Suprapubic skin (tissue), 4 donors: ENCODE data around the gene SPAG16. TPM values are rescaled to one million over a fixed set of nuclear protein-coding genes. Genes with fewer than 3 reads are reported as not detected.

Experiments used
- DNase-seq, 2 donors: peaks; one replicate each; pipeline ENCODE4 v3.0.0-alpha.2; 2019; ENCODE audit warnings: low spot score in 2 of 2
- H3K27ac ChIP-seq: fragments of 200-600 bp; sonication (generic); one replicate; pipeline ENCODE4 v1.5.1; 2019
- H3K27me3 ChIP-seq: fragments of 200-600 bp; sonication (generic); one replicate; pipeline ENCODE4 v1.5.1; 2019
- H3K36me3 ChIP-seq: fragments of 200-600 bp; sonication (generic); one replicate; pipeline ENCODE4 v1.5.1; 2019
- H3K4me1 ChIP-seq: fragments of 200-600 bp; sonication (generic); one replicate; pipeline ENCODE4 v1.5.1; 2019
- H3K4me3 ChIP-seq: fragments of 200-600 bp; sonication (generic); one replicate; pipeline ENCODE4 v1.5.1; 2019; ENCODE audit warnings: mild to moderate bottlenecking
- H3K9me3 ChIP-seq: fragments of 200-600 bp; sonication (generic); one replicate; pipeline ENCODE4 v1.5.1; 2019
- CTCF ChIP-seq, 2 donors: fragments of 200-600 bp in 1 of 2; fragments of 450-650 bp in 1 of 2; sonication (generic) in 1 of 2; IDR thresholded peaks; one replicate each; pipeline ENCODE4 v1.5.1; 2016 to 2019; ENCODE audit warnings: antibody characterized with exemption in 2 of 2, mild to moderate bottlenecking in 1 of 2, moderate library complexity in 1 of 2
- EP300 ChIP-seq: sonication (generic); formaldehyde crosslinking; IDR thresholded peaks from one replicate; pipeline ENCODE4 v1.6.1; 2017; ENCODE audit warnings: antibody characterized with exemption
- POLR2A ChIP-seq, 2 donors: fragments of 450-650 bp; IDR thresholded peaks; one replicate each; pipeline ENCODE4 v1.6.1; 2017; ENCODE audit warnings: antibody characterized with exemption in 2 of 2, mild to moderate bottlenecking in 2 of 2, moderate library complexity in 2 of 2
- POLR2AphosphoS5 ChIP-seq, 3 donors: sonication (generic); formaldehyde crosslinking; IDR thresholded peaks; one replicate each; pipeline ENCODE4 v1.6.1; 2017; ENCODE audit warnings: antibody characterized with exemption in 3 of 3
- WGBS: methylation state at CpG from one replicate; pipeline ENCODE4 v1.1.5; 2018; 5-methylcytosine and 5-hydroxymethylcytosine counted together
- total RNA-seq, 4 donors: library from RNA; depleted of rRNA; stranded (reverse); fragments of >200 nt; gene quantifications; one replicate each; pipeline ENCODE4 v1.1.0, GENCODE V29; 2016

The SPAG16 gene
- total RNA-seq, 4 donors from 2014 or later: 17.5 to 31.4 (median 22.0) TPM

- no peaks in the 10 kb centered on the region for H3K27me3 ChIP-seq
- DNase-seq: no peak
- peaks cover 29% of the 10 kb centered on the region for H3K36me3 ChIP-seq
- no peak for TF ChIP-seq POLR2AphosphoS5 (IDR thresholded peaks at IDR 0.05)
- TF ChIP-seq CTCF (IDR thresholded peaks at IDR 0.05): no peak
- no peak for TF ChIP-seq POLR2A (IDR thresholded peaks at IDR 0.05)
- no peak for TF ChIP-seq EP300
- H3K4me3 ChIP-seq: no peak overlapping the region
- no peaks in the 10 kb centered on the region for H3K9me3 ChIP-seq
- H3K27ac ChIP-seq: no peak overlapping the region
- no peaks in the 10 kb centered on the region for H3K4me1 ChIP-seq
- WGBS: 86% methylated on average over 3 of the region's 3 CpGs
These were observed 31.9 kb downstream of the SPAG16 start for GRCh38 chr2:213316001-213316735.

- no peak for DNase-seq
- no peaks in the 10 kb centered on the region for H3K9me3 ChIP-seq
- H3K27ac ChIP-seq: no peak overlapping the region
- H3K27me3 ChIP-seq: no peaks in the 10 kb centered on the region
- H3K4me1 ChIP-seq: no peaks in the 10 kb centered on the region
- WGBS: 66% methylated on average over 3 of the region's 3 CpGs
- no peak overlapping the region for H3K4me3 ChIP-seq
- TF ChIP-seq EP300 (no peak), CTCF (IDR thresholded peaks at IDR 0.05) (no peak), POLR2AphosphoS5 (IDR thresholded peaks at IDR 0.05) (no peak)
- H3K36me3 ChIP-seq: peaks cover 32% of the 10 kb centered on the region
These were observed 33.7 kb downstream of the SPAG16 start for GRCh38 chr2:213317929-213318328.

- H3K4me3 ChIP-seq: no peak overlapping the region
- H3K27me3 ChIP-seq: no peaks in the 10 kb centered on the region
- no peak overlapping the region for H3K27ac ChIP-seq
- DNase-seq: no peak
- 95% methylated on average over 2 of the region's 2 CpGs for WGBS
- no peaks in the 10 kb centered on the region for H3K4me1 ChIP-seq
- TF ChIP-seq EP300 (no peak), CTCF (IDR thresholded peaks at IDR 0.05) (no peak), POLR2A (IDR thresholded peaks at IDR 0.05) (no peak), POLR2AphosphoS5 (IDR thresholded peaks at IDR 0.05) (no peak)
- no peaks in the 10 kb centered on the region for H3K9me3 ChIP-seq
- H3K36me3 ChIP-seq: peaks cover 40% of the 10 kb centered on the region
These were observed 36.3 kb downstream of the SPAG16 start for GRCh38 chr2:213320604-213321003.

GRCh38 chr2:213336253-213336770, 52.0 kb downstream of the SPAG16 start:
- 93% methylated on average over 4 of the region's 4 CpGs for WGBS
- DNase-seq: no peak
- Histone ChIP-seq H3K9me3 (peaks cover 38% of the 10 kb centered on the region), H3K36me3 (no peaks in the 10 kb centered on the region), H3K4me1 (no peaks in the 10 kb centered on the region), H3K27ac (no peak overlapping the region), H3K4me3 (no peak overlapping the region), H3K27me3 (no peaks in the 10 kb centered on the region)
- no peak for TF ChIP-seq POLR2A (IDR thresholded peaks at IDR 0.05)
- no peak for TF ChIP-seq EP300
- no peak for TF ChIP-seq POLR2AphosphoS5 (IDR thresholded peaks at IDR 0.05)
- TF ChIP-seq CTCF (IDR thresholded peaks at IDR 0.05): no peak

GRCh38 chr2:213353419-213353818, 69.2 kb downstream of the SPAG16 start:
- Histone ChIP-seq H3K36me3 (no peaks in the 10 kb centered on the region), H3K9me3 (peaks cover 5% of the 10 kb centered on the region), H3K4me3 (no peak overlapping the region), H3K4me1 (no peaks in the 10 kb centered on the region), H3K27ac (no peak overlapping the region), H3K27me3 (no peaks in the 10 kb centered on the region)
- 90% methylated on average over 2 of the region's 2 CpGs for WGBS
- no peak for DNase-seq
- TF ChIP-seq POLR2AphosphoS5 (IDR thresholded peaks at IDR 0.05) (no peak), EP300 (no peak), POLR2A (IDR thresholded peaks at IDR 0.05) (no peak), CTCF (IDR thresholded peaks at IDR 0.05) (no peak)
